HCT116 (cell line): ENCODE measurements around the gene PTGR3. TPM values are rescaled to one million over a fixed set of nuclear protein-coding genes. Genes with fewer than 3 reads are reported as not detected.

Experiments used
- ATAC-seq: fragments of 200-7000 bp; cut with Tn5 transposase; 2 replicates; pipeline ENCODE4 v1.9.1; 2020; ENCODE audit warnings: mild to moderate bottlenecking, moderate library complexity
- BruUV-seq: library from RNA; stranded (reverse); fragments of 400-500 nt; replicated peaks from 2 replicates; lab custom pipeline; 2021; lab: Mats Ljungman, UMichigan
- CTCF ChIA-PET: fragments of 300-600 bp; sonication (Branson Sonifier 250); formaldehyde crosslinking; loops from one replicate; lab custom pipeline; 2021; ENCODE audit warnings: antibody characterized with exemption; lab: Charles Lee
- POLR2A ChIA-PET: fragments of 300-600, 350-600 bp; sonication (Branson Sonifier 250); formaldehyde crosslinking; loops from one replicate; lab custom pipeline; 2021; ENCODE audit warnings: antibody characterized with exemption; lab: Charles Lee
- RAD21 ChIA-PET, 2 experiments: fragments of 300-600 bp; sonication (Branson Sonifier 250); formaldehyde crosslinking; loops; one replicate each; lab custom pipeline; 2023; ENCODE audit warnings: low total read pairs in 2 of 2; ENCODE audit not compliant: uncharacterized antibody in 2 of 2, unreplicated experiment in 2 of 2, low non-redundant PET in 1 of 2; lab: Charles Lee
- DNase-seq: peaks from one replicate; pipeline ENCODE4 v3.0.0-alpha.2; 2010; ENCODE audit warnings: low read depth, low spot score
- H2AFZ ChIP-seq: fragments of 200-600 bp; shearing (Covaris generic), sonication (generic); 2 replicates; pipeline ENCODE4 v1.6.1; 2017; ENCODE audit warnings: low read depth, mixed run types, mixed read lengths, antibody characterized with exemption, low read length; ENCODE audit not compliant: poor library complexity, severe bottlenecking
- H3K27ac ChIP-seq: 2 replicates; pipeline ENCODE4 v1.5.1; 2012; ENCODE audit warnings: low read depth, low read length
- H3K27me3 ChIP-seq: fragments of 200-600 bp; sonication (generic); 2 replicates; pipeline ENCODE4 v1.6.1; 2016; ENCODE audit warnings: mixed run types, low read length, mixed read lengths; ENCODE audit not compliant: insufficient read depth
- H3K36me3 ChIP-seq, 2 experiments: fragments of 200-500 bp in 1 of 2; fragments of 200-600 bp in 1 of 2; sonication (Bioruptor generic) in 1 of 2; sonication (generic) in 1 of 2; 2 replicates each; pipeline versions ENCODE4 v1.5.1 to v1.6.1; 2014 to 2016; ENCODE audit warnings: low read length in 2 of 2, inconsistent platforms in 1 of 2, mixed read lengths in 1 of 2, mixed run types in 1 of 2; ENCODE audit not compliant: insufficient read depth in 2 of 2, control insufficient read depth in 1 of 2
- H3K4me1 ChIP-seq, 2 experiments: fragments of 200-600 bp in 1 of 2; sonication (generic) in 1 of 2; 2 replicates each; pipeline versions ENCODE4 v1.5.1 to v1.6.1; 2012 to 2017; ENCODE audit warnings: low read length in 2 of 2, inconsistent platforms in 1 of 2, mild to moderate bottlenecking in 1 of 2, mixed read lengths in 1 of 2, mixed run types in 1 of 2, moderate library complexity in 1 of 2; ENCODE audit not compliant: insufficient read depth in 2 of 2, control insufficient read depth in 1 of 2
- H3K4me2 ChIP-seq: fragments of 200-600 bp; sonication (generic); 2 replicates; pipeline ENCODE4 v1.6.1; 2017; ENCODE audit warnings: mixed run types, low read length, mixed read lengths
- H3K4me3 ChIP-seq, 2 experiments: fragments of 200-600 bp in 1 of 2; sonication (generic) in 1 of 2; replicated peaks in 1 of 2; 2 replicates each; pipeline ENCODE4 v1.5.1; 2011 to 2016; ENCODE audit warnings: low read length in 2 of 2, control low read depth in 1 of 2, low read depth in 1 of 2, mild to moderate bottlenecking in 1 of 2, mixed read lengths in 1 of 2, mixed run types in 1 of 2
- H3K79me2 ChIP-seq: fragments of 200-600 bp; sonication (generic); 2 replicates; pipeline ENCODE4 v1.6.1; 2017; ENCODE audit warnings: mild to moderate bottlenecking, mixed run types, low read length, moderate library complexity, mixed read lengths; ENCODE audit not compliant: insufficient read depth
- H3K9ac ChIP-seq: fragments of 200-600 bp; sonication (generic); 2 replicates; pipeline ENCODE4 v1.6.1; 2016; ENCODE audit warnings: low read length, mixed read lengths
- H3K9me2 ChIP-seq: fragments of 200-600 bp; sonication (generic), shearing (Covaris generic); 2 replicates; pipeline ENCODE4 v1.6.1; 2017; ENCODE audit warnings: mixed run types, mild to moderate bottlenecking, moderate library complexity; ENCODE audit not compliant: insufficient read depth
- H3K9me3 ChIP-seq, 2 experiments: fragments of 200-500 bp in 1 of 2; fragments of 200-600 bp in 1 of 2; sonication (Bioruptor generic) in 1 of 2; sonication (generic) in 1 of 2; 2 replicates each; pipeline ENCODE4 v1.6.1; 2014 to 2017; ENCODE audit warnings: low read length in 2 of 2, mixed read lengths in 2 of 2, inconsistent platforms in 1 of 2, low read depth in 1 of 2, mild to moderate bottlenecking in 1 of 2, mixed run types in 1 of 2, moderate library complexity in 1 of 2; ENCODE audit not compliant: control insufficient read depth in 1 of 2, insufficient read depth in 1 of 2
- H4K20me1 ChIP-seq: fragments of 200-600 bp; sonication (generic), shearing (Covaris generic); 2 replicates; pipeline ENCODE4 v1.6.1; 2017; ENCODE audit warnings: mixed run types, mild to moderate bottlenecking, moderate library complexity; ENCODE audit not compliant: insufficient read depth
- CTCF ChIP-seq, 3 experiments: fragments of 200-600 bp in 1 of 3; sonication (generic) in 1 of 3; IDR thresholded peaks in 2 of 3; conservative IDR thresholded peaks in 1 of 3; 2 replicates each; pipeline ENCODE4 v1.5.1; 2012 to 2017; ENCODE audit warnings: low read depth in 2 of 3, low read length in 2 of 3, antibody characterized with exemption in 1 of 3, borderline replicate concordance in 1 of 3, control low read depth in 1 of 3, mild to moderate bottlenecking in 1 of 3, mixed read lengths in 1 of 3, mixed run types in 1 of 3, moderate library complexity in 1 of 3; ENCODE audit not compliant: insufficient read depth in 1 of 3
- YY1 ChIP-seq: IDR thresholded peaks from 2 replicates; pipeline ENCODE4 v1.6.1; 2011; ENCODE audit warnings: low read length, low read depth, moderate library complexity, mild to moderate bottlenecking; ENCODE audit not compliant: insufficient replicate concordance; ENCODE audit errors: extremely low read depth
- ZFX ChIP-seq: fragments of 450-650 bp; IDR thresholded peaks from 2 replicates; pipeline ENCODE4 v1.6.1; 2017
- intact Hi-C: fragments of 100-400 bp; cut with micrococcal nuclease; formaldehyde crosslinking; loops from 2 replicates; pipeline ENCODE4 v1.10.0; 2022
- total RNA-seq: library from RNA; stranded (reverse); gene quantifications from one replicate; pipeline ENCODE4 v1.2.1, GENCODE V29; 2021; ENCODE audit not compliant: unreplicated experiment
- TF ChIP-seq, protein P1 (sequence below): IDR thresholded peaks from 2 replicates; pipeline ENCODE4 v1.6.1; 2011; ENCODE audit warnings: mild to moderate bottlenecking, low read length, moderate library complexity; ENCODE audit not compliant: insufficient replicate concordance; ENCODE audit errors: extremely low read depth

PTGR3 gene
- total RNA-seq, 1 experiment from 2014 or later = 25.3 TPM

- H3K36me3 ChIP-seq = no peaks in the 10 kb centered on the region
- H3K4me3 ChIP-seq = no peak overlapping the region
- BruUV-seq = no TSS peak
- no peaks in the 10 kb centered on the region for H3K79me2 ChIP-seq
- H3K27ac ChIP-seq = no peak overlapping the region
- no peaks in the 10 kb centered on the region for H3K4me1 ChIP-seq
- ChIA-PET CTCF (no interaction called here), RAD21 (no interaction called here), POLR2A (no interaction called here)
- H3K9me3 ChIP-seq = no peaks in the 10 kb centered on the region
- TF ChIP-seq CTCF (IDR thresholded peaks at IDR 0.05 in 2 of 3, conservative IDR thresholded peaks at IDR 0.05 in 1 of 3; ENCODE audit: borderline replicate concordance in 1 of 3, insufficient read depth in 1 of 3, low read depth in 2 of 3, low read length in 2 of 3) (no peak), YY1 (no peak), ZFX (no peak)
- TF ChIP-seq, protein P1, sequence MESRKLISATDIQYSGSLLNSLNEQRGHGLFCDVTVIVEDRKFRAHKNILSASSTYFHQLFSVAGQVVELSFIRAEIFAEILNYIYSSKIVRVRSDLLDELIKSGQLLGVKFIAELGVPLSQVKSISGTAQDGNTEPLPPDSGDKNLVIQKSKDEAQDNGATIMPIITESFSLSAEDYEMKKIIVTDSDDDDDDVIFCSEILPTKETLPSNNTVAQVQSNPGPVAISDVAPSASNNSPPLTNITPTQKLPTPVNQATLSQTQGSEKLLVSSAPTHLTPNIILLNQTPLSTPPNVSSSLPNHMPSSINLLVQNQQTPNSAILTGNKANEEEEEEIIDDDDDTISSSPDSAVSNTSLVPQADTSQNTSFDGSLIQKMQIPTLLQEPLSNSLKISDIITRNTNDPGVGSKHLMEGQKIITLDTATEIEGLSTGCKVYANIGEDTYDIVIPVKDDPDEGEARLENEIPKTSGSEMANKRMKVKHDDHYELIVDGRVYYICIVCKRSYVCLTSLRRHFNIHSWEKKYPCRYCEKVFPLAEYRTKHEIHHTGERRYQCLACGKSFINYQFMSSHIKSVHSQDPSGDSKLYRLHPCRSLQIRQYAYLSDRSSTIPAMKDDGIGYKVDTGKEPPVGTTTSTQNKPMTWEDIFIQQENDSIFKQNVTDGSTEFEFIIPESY = no peak
- no peaks in the 10 kb centered on the region for H4K20me1 ChIP-seq
- H3K27me3 ChIP-seq = no peaks in the 10 kb centered on the region
- H3K9me2 ChIP-seq = no peaks in the 10 kb centered on the region
- no peak overlapping the region for H2AFZ ChIP-seq
- ATAC-seq = no peak
- intact Hi-C loops = loop anchor here (5.0 kb wide), 1 partner anchor 596 kb away; no protein-coding TSS in a partner anchor
- no peak overlapping the region for H3K9ac ChIP-seq
- no peak overlapping the region for H3K4me2 ChIP-seq
- DNase-seq = no peak
Observed at GRCh38 chr18:75248426-75249174, 39.7 kb upstream of the PTGR3 start.
